ENCODE measurements around the gene VAPA.
A peak's percentile ranks its signal among the peaks of the same experiment; 100 is the strongest.

The VAPA gene

GRCh38 chr18:9877655-9878014 is 36.2 kb upstream of the VAPA start:
- Histone ChIP-seq H3K79me1 (ENCODE audit: low read length) (peaks cover 5% of the 10 kb centered on the region), H3K4ac (ENCODE audit: low read depth, low read length) (no peak overlapping the region), H2BK120ac (ENCODE audit: insufficient read depth, low read length, poor library complexity) (no peak overlapping the region), H3K18ac (ENCODE audit: low read length) (no peak overlapping the region), H3K23ac (ENCODE audit: low read length) (no peak overlapping the region), H2AK5ac (ENCODE audit: low read length) (no peak overlapping the region), H3K4me1 (ENCODE audit: control insufficient read depth in 1 of 2, insufficient read depth in 2 of 2, low read length in 2 of 2) (peaks cover 3 to 4% of the 10 kb centered on the region in 2 experiments), H3K14ac (ENCODE audit: low read length) (no peak overlapping the region), H2AFZ (ENCODE audit: insufficient read depth, low read length, poor library complexity) (no peak overlapping the region), H4K12ac (ENCODE audit: low read depth, low read length) (no peak overlapping the region), H4K91ac (ENCODE audit: low read depth, low read length) (peak overlapping the region; percentile 83), H3K27ac (ENCODE audit: low read depth, low read length) (peak overlapping the region; percentile 94), H3K9ac (ENCODE audit: low read length) (no peak overlapping the region), H3K79me2 (ENCODE audit: control insufficient read depth, insufficient read depth, low read length, poor library complexity) (no peaks in the 10 kb centered on the region), H3K27me3 (ENCODE audit: insufficient read depth, low read length) (no peaks in the 10 kb centered on the region), H3K4me3 (ENCODE audit: low read depth, low read length) (no peak overlapping the region), H4K8ac (ENCODE audit: low read depth, low read length) (no peak overlapping the region), H3K36me3 (ENCODE audit: control insufficient read depth in 1 of 2, insufficient read depth in 2 of 2, low read length in 2 of 2) (no peaks in the 10 kb centered on the region), H3K4me2 (ENCODE audit: low read length) (peak overlapping the region; percentile 61), H2BK5ac (ENCODE audit: low read depth, low read length, poor library complexity) (peak overlapping the region; percentile 93), H3K9me3 (ENCODE audit: insufficient read depth, low read depth, low read length) (no peaks in the 10 kb centered on the region), H2BK12ac (ENCODE audit: low read length) (no peak overlapping the region)
- no peak for DNase-seq

GRCh38 chr18:9878095-9878494 is 35.7 kb upstream of the VAPA start:
- no peak overlapping the region for H4K91ac ChIP-seq (ENCODE audit: low read depth, low read length)
- H3K79me2 ChIP-seq (ENCODE audit: control insufficient read depth, insufficient read depth, low read length, poor library complexity): no peaks in the 10 kb centered on the region
- H3K27me3 ChIP-seq (ENCODE audit: insufficient read depth, low read length): no peaks in the 10 kb centered on the region
- no peak overlapping the region for H2AK5ac ChIP-seq (ENCODE audit: low read length)
- H3K4ac ChIP-seq (ENCODE audit: low read depth, low read length): no peak overlapping the region
- no peak overlapping the region for H4K8ac ChIP-seq (ENCODE audit: low read depth, low read length)
- H3K4me1 ChIP-seq (ENCODE audit: control insufficient read depth in 1 of 2, insufficient read depth in 2 of 2, low read length in 2 of 2): peaks cover 3 to 4% of the 10 kb centered on the region in 2 experiments
- H3K18ac ChIP-seq (ENCODE audit: low read length): no peak overlapping the region
- no peak overlapping the region for H3K23ac ChIP-seq (ENCODE audit: low read length)
- no peak overlapping the region for H3K27ac ChIP-seq (ENCODE audit: low read depth, low read length)
- H3K79me1 ChIP-seq (ENCODE audit: low read length): peaks cover 4% of the 10 kb centered on the region
- DNase-seq: no peak
- no peak overlapping the region for H2AFZ ChIP-seq (ENCODE audit: insufficient read depth, low read length, poor library complexity)
- no peak overlapping the region for H4K12ac ChIP-seq (ENCODE audit: low read depth, low read length)
- H3K36me3 ChIP-seq (ENCODE audit: control insufficient read depth in 1 of 2, insufficient read depth in 2 of 2, low read length in 2 of 2): no peaks in the 10 kb centered on the region
- H3K4me3 ChIP-seq (ENCODE audit: low read depth, low read length): no peak overlapping the region
- H3K14ac ChIP-seq (ENCODE audit: low read length): no peak overlapping the region
- no peak overlapping the region for H2BK5ac ChIP-seq (ENCODE audit: low read depth, low read length, poor library complexity)
- no peak overlapping the region for H3K4me2 ChIP-seq (ENCODE audit: low read length)
- no peak overlapping the region for H2BK120ac ChIP-seq (ENCODE audit: insufficient read depth, low read length, poor library complexity)
- no peak overlapping the region for H2BK12ac ChIP-seq (ENCODE audit: low read length)
- H3K9me3 ChIP-seq (ENCODE audit: insufficient read depth, low read depth, low read length): no peaks in the 10 kb centered on the region
- WGBS (ENCODE audit: extremely low coverage, insufficient coverage, insufficient read length): no CpG with 5 or more reads among the region's 1 CpG
- H3K9ac ChIP-seq (ENCODE audit: low read length): no peak overlapping the region

GRCh38 chr18:9878783-9879242 is 35.0 kb upstream of the VAPA start:
- no peak for DNase-seq
- peaks cover 3 to 4% of the 10 kb centered on the region in 2 experiments for H3K4me1 ChIP-seq (ENCODE audit: control insufficient read depth in 1 of 2, insufficient read depth in 2 of 2, low read length in 2 of 2)

GRCh38 chr18:9884090-9884489 is 29.7 kb upstream of the VAPA start:
- Histone ChIP-seq H3K4me2 (ENCODE audit: low read length) (no peak overlapping the region), H4K12ac (ENCODE audit: low read depth, low read length) (no peak overlapping the region), H3K36me3 (ENCODE audit: control insufficient read depth in 1 of 2, insufficient read depth in 2 of 2, low read length in 2 of 2) (no peaks in the 10 kb centered on the region), H4K8ac (ENCODE audit: low read depth, low read length) (no peak overlapping the region), H3K4ac (ENCODE audit: low read depth, low read length) (no peak overlapping the region), H3K4me1 (ENCODE audit: control insufficient read depth in 1 of 2, insufficient read depth in 2 of 2, low read length in 2 of 2) (no peaks in the 10 kb centered on the region), H4K91ac (ENCODE audit: low read depth, low read length) (no peak overlapping the region), H2BK12ac (ENCODE audit: low read length) (no peak overlapping the region), H2AFZ (ENCODE audit: insufficient read depth, low read length, poor library complexity) (no peak overlapping the region), H2BK5ac (ENCODE audit: low read depth, low read length, poor library complexity) (no peak overlapping the region), H3K79me1 (ENCODE audit: low read length) (no peaks in the 10 kb centered on the region), H3K9ac (ENCODE audit: low read length) (no peak overlapping the region), H3K9me3 (ENCODE audit: insufficient read depth, low read depth, low read length) (no peaks in the 10 kb centered on the region), H2AK5ac (ENCODE audit: low read length) (no peak overlapping the region), H3K27ac (ENCODE audit: low read depth, low read length) (no peak overlapping the region), H3K23ac (ENCODE audit: low read length) (no peak overlapping the region), H3K18ac (ENCODE audit: low read length) (no peak overlapping the region), H3K4me3 (ENCODE audit: low read depth, low read length) (no peak overlapping the region), H2BK120ac (ENCODE audit: insufficient read depth, low read length, poor library complexity) (no peak overlapping the region), H3K79me2 (ENCODE audit: control insufficient read depth, insufficient read depth, low read length, poor library complexity) (no peaks in the 10 kb centered on the region), H3K14ac (ENCODE audit: low read length) (no peak overlapping the region), H3K27me3 (ENCODE audit: insufficient read depth, low read length) (no peaks in the 10 kb centered on the region)
- DNase-seq: no peak
- no CpG with 5 or more reads among the region's 6 CpGs for WGBS (ENCODE audit: extremely low coverage, insufficient coverage, insufficient read length)

More at GRCh38 chr18:9878783-9879242, 35.0 kb upstream of the VAPA start:
- H2BK120ac ChIP-seq (ENCODE audit: insufficient read depth, low read length, poor library complexity): no peak overlapping the region
- H3K14ac ChIP-seq (ENCODE audit: low read length): no peak overlapping the region
- no peak overlapping the region for H3K23ac ChIP-seq (ENCODE audit: low read length)
- H3K79me1 ChIP-seq (ENCODE audit: low read length): peaks cover 4% of the 10 kb centered on the region
- no peak overlapping the region for H3K4me3 ChIP-seq (ENCODE audit: low read depth, low read length)
- no peak overlapping the region for H3K18ac ChIP-seq (ENCODE audit: low read length)
- no peaks in the 10 kb centered on the region for H3K79me2 ChIP-seq (ENCODE audit: control insufficient read depth, insufficient read depth, low read length, poor library complexity)
- H3K9ac ChIP-seq (ENCODE audit: low read length): no peak overlapping the region
- H2AFZ ChIP-seq (ENCODE audit: insufficient read depth, low read length, poor library complexity): no peak overlapping the region
- no peak overlapping the region for H3K4me2 ChIP-seq (ENCODE audit: low read length)
- H3K4ac ChIP-seq (ENCODE audit: low read depth, low read length): no peak overlapping the region
- no peak overlapping the region for H4K91ac ChIP-seq (ENCODE audit: low read depth, low read length)
- H3K27ac ChIP-seq (ENCODE audit: low read depth, low read length): no peak overlapping the region
- H3K27me3 ChIP-seq (ENCODE audit: insufficient read depth, low read length): no peaks in the 10 kb centered on the region
- H4K8ac ChIP-seq (ENCODE audit: low read depth, low read length): no peak overlapping the region
- H2BK12ac ChIP-seq (ENCODE audit: low read length): no peak overlapping the region
- no peak overlapping the region for H4K12ac ChIP-seq (ENCODE audit: low read depth, low read length)
- H2AK5ac ChIP-seq (ENCODE audit: low read length): no peak overlapping the region
- H3K36me3 ChIP-seq (ENCODE audit: control insufficient read depth in 1 of 2, insufficient read depth in 2 of 2, low read length in 2 of 2): no peaks in the 10 kb centered on the region
- H3K9me3 ChIP-seq (ENCODE audit: insufficient read depth, low read depth, low read length): no peaks in the 10 kb centered on the region
- no CpG with 5 or more reads among the region's 6 CpGs for WGBS (ENCODE audit: extremely low coverage, insufficient coverage, insufficient read length)
- H2BK5ac ChIP-seq (ENCODE audit: low read depth, low read length, poor library complexity): no peak overlapping the region
